IPS-NIHi7 (cell line): ENCODE measurements around the gene SHCBP1L.

ENCODE experiments used
- DNase-seq: peaks from one replicate; pipeline ENCODE4 v3.0.0; 2012; ENCODE audit warnings: mixed read lengths; ENCODE audit errors: extremely low spot score

Gene SHCBP1L

DNA sequence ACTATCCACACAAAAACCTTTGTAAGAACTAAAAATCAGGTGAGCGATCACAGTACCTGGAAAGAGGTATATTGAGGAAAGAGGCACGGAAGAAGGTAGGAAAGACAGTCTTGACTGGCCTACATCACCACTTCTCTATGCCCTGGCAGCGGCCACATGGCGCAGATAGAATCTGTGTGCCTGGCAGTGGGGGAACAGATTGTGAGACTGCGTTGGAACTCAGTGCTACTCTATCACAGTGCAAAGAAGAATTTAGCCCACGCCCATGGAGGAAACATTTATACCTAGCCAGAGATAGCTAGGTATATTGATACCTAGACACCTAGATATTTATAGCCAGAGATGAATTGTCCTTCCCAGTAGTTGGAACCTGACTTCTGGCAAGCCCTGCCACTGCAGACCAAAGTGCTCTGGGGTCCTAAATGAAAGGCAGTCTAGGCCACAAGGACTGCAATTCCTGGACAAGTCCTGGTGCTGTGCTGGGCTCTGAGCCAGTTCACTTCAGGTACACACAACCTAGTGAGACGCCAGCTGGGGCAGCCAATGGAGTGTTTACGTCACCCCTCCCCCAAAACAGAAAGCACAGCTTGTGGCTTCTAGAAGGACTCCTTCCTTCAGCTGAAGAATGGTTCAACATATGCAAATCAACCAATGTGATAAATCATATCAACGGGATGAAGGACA, 61.9 kb downstream of the SHCBP1L start:
- DNase-seq, result no peak

DNA sequence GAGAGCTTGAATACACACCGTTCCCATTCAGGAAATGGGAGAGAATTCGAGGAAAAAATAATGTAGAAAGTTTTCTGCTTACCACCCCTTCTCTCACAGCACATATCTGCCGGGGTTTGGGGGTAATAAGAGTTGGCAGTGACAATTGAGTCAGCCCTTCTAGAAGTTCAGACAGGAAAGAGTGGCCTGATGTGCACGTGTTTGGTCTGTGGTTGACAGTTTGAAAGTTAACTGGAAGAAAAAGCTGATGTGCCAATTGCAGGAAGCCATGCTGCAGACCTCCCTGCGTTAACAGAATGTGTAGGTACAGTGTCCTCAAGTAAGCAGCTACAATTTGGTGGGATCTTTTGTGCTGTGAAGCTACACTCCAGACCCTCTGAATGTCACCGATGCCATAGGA, 63.0 kb downstream of the SHCBP1L start:
- no peak for DNase-seq

- DNase-seq, result peak; percentile 11
Measured at GRCh38 chr1:182888736-182889531, 64.0 kb downstream of the SHCBP1L start.

GRCh38 chr1:182886985-182887384, 66.0 kb downstream of the SHCBP1L start:
- DNase-seq, result no peak

DNA sequence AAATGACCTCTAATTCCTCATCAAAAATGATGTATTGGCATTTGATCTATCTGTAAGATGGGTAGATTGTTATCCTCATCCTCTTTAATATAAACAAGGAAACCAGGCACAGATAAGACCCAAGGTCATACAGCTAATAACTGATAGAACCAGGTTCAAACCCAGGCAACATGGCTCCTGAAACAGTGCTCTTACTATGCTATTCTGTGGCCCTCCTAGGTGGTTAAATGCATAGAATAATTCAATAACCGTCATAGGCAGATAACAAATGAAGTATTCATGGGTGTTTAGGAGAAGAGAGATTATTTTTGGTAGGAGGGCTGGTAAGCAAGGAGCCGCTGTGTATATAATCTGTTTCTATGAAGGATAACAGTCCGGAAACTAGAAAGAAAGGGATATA, 67.4 kb downstream of the SHCBP1L start:
- no peak for DNase-seq

DNA sequence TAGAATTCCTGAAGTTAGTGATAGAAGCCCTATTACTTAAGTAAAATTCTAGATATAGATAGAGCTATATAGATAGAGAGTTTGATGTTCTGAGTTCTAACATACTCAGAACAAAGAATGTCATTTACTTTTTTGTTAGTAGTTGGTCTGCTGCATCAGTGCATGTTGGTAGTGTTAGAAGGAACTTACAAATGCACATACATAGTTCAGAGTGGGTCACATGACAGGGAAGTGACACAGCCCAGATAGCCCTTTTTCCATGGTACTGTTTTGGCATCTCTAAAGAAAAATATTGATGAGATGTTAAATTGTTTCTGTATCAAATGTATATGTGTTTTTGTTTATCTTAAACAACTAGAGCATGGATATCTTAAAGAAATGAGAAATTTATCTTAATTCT, 68.1 kb downstream of the SHCBP1L start:
- DNase-seq, result no peak

GRCh38 chr1:182877842-182878241, 75.1 kb downstream of the SHCBP1L start:
- DNase-seq, result no peak

GRCh38 chr1:182877331-182877730, 75.6 kb downstream of the SHCBP1L start:
- no peak for DNase-seq

DNA sequence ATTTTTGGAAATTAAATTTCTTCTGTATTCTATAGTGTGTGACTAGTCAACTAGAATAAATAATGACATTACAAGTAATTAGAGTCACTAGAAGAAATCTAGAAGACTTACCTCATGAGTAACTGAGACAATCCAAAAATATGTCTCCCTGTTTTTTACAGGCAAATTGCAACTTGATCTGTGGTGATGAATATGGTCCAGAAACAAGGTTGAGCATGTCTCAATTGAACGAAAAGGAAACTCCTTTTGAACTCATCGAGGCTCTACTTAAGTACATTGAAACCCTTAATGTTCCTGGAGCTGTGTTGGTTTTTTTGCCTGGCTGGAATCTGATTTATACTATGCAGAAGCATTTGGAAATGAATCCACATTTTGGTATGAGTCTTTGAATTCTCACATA, 77.1 kb downstream of the SHCBP1L start:
- no peak for DNase-seq

DNA sequence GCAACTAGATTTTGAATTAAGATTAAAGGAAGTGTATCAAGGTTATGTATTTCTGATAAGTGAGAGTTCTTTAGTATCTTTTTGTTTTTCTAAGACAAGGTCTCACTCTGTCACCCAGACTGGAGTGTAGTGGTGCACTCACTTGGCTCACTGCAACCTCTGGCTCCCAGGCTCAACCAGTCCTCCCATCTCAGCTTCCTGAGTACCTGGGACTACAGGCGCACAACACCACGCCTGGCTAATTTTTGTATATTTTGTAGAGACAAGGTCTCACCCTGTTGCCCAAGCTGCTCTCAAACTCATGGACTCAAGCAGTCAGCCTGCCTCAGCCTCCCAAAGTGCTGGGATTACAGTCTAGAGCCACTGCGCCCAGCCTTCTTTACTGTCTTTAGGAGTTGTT, 80.1 kb downstream of the SHCBP1L start:
- DNase-seq, result no peak

DNA sequence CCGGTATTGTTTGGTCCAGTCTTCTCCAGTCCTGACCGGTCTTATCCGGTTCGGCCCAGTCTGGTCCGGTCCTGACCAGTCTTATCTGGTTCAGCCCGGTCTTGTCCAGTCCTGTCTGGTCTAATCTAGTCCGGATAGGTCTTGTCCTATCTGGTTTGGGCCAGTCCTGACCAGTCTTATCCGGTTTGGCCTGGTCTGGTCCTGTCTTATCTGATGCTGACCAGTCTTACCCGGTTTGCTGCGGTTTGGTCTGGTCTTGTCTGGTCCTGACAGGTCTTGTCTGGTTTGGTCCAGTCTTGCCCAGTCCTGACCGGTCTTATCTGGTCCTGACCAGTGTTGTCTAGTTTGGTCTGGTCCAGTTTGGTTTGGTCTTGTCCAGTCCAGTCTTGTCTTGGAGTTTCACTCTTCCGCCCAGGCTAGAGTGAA, 83.7 kb downstream of the SHCBP1L start:
- no peak for DNase-seq

DNA sequence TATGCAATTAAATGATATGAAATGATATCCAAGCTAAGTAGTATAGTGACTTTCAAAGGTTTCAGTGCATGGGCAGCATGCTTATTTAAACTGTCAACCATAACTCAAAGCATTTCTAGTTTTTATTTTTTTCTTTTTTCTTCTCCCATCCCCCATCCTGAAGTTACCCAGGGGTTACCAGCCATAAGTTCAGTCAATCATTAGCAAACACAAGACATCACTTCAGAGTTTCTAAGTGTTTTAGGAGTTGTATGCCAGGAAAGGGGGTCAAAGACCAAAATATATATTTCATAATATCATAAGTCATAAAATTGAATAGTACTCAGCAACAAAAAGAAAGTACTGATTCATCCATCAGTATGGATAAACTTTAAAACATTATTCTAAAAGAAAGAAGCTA, 85.1 kb downstream of the SHCBP1L start:
- DNase-seq, result no peak

GRCh38 chr1:182863940-182864339, 89.0 kb downstream of the SHCBP1L start:
- DNase-seq, result no peak

GRCh38 chr1:182862827-182863226, 90.1 kb downstream of the SHCBP1L start:
- DNase-seq, result no peak

DNA sequence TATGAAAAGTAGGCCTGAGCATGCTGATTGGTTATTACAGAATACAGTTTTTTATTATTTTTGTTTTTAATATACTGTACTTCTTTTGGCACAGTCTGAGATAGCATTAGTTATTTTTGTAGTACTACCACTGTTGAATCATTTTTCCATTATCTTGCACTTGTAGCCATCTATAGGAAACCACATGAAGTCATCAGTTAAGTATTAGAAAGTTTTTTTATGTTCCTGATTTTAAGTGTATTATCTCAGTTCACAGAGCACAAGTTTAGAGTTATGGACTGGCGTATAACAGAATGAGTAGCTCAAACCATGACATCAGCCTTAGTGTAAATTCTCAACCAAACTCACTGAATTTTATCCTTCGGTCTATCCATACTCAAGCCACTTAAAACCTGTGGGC, 91.0 kb downstream of the SHCBP1L start:
- no peak for DNase-seq

- DNase-seq, result no peak
Measured at GRCh38 chr1:182860658-182861057, 92.3 kb downstream of the SHCBP1L start.

DNA sequence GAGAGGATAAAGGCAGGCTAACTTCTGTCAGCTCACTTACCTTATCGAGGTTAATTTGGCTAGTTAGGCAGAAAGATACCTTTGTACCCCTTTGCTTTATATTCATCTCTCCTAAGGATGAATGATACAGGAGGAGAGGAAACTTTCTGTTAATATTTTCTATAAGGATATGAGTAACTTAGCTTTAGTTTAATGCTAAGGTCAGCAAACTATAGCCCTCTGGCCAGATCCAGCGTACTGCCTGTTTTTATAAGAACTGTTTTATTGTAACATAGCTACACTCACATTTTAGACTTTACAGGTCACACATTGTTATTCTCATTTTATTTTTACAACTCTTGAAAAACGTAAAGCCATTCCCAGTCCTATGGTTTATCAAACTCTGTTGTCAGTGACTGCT, 95.8 kb downstream of the SHCBP1L start:
- DNase-seq, result no peak

- DNase-seq, result no peak
Measured at GRCh38 chr1:182855911-182856310, 97.1 kb downstream of the SHCBP1L start.

GRCh38 chr1:182851825-182852224, 101.1 kb downstream of the SHCBP1L start:
- no peak for DNase-seq

- DNase-seq, result no peak
Measured at GRCh38 chr1:182850319-182850718, 102.6 kb downstream of the SHCBP1L start.
